ENCODE data around the gene KRTAP4-4.
"Not testable (repeated sequence)": the region's sequence is repeated elsewhere in the genome, so short reads cannot be mapped to it uniquely, and the experiment has no call there.

The KRTAP4-4 gene

GRCh38 chr17:41160648-41161047 lies at the start of gene KRTAP4-4:
TSS of gene KRTAP4-4 (minus strand) at chr17:41160748. CDS start at chr17:41160691, 57 bp downstream.
- no peak for DNase-seq

GRCh38 chr17:41199421-41200078 lies 39.0 kb upstream of the KRTAP4-4 start:
- no peak for DNase-seq

GRCh38 chr17:41196068-41196467 lies 35.5 kb upstream of the KRTAP4-4 start:
- DNase-seq, result no peak

GRCh38 chr17:41190328-41190727 lies 29.8 kb upstream of the KRTAP4-4 start:
- DNase-seq, result no peak

- not testable (repeated sequence) for DNase-seq
Measured at GRCh38 chr17:41189837-41190318, 29.3 kb upstream of the KRTAP4-4 start, which contains the start of gene KRTAP9-1. TSS of gene KRTAP9-1 (plus strand) at chr17:41189887. CDS start at chr17:41189887, 0 bp downstream.

GRCh38 chr17:41186872-41187271 lies 26.3 kb upstream of the KRTAP4-4 start:
- no peak for DNase-seq

- DNase-seq, result no peak
Measured at GRCh38 chr17:41185001-41185400, 24.5 kb upstream of the KRTAP4-4 start.

GRCh38 chr17:41184480-41184961 lies 24.0 kb upstream of the KRTAP4-4 start, which contains the start of gene KRTAP4-1:
TSS of gene KRTAP4-1 (minus strand) at chr17:41184911. CDS start at chr17:41184854, 57 bp downstream.
- no peak for DNase-seq

- DNase-seq, result no peak
Measured at GRCh38 chr17:41178843-41179616, 18.5 kb upstream of the KRTAP4-4 start.

- DNase-seq, result no peak
Measured at GRCh38 chr17:41178341-41178740, 17.8 kb upstream of the KRTAP4-4 start.

GRCh38 chr17:41177727-41178271 lies 17.3 kb upstream of the KRTAP4-4 start, which contains the start of gene KRTAP4-2:
TSS of gene KRTAP4-2 (minus strand) at chr17:41178221. CDS start at chr17:41178164, 57 bp downstream.
- DNase-seq, result no peak

- no peak for DNase-seq
Measured at GRCh38 chr17:41176744-41177387, 16.3 kb upstream of the KRTAP4-4 start.

- DNase-seq, result no peak
Measured at GRCh38 chr17:41171886-41172285, 11.3 kb upstream of the KRTAP4-4 start.

GRCh38 chr17:41168121-41168520 lies 7.6 kb upstream of the KRTAP4-4 start, which contains the start of gene KRTAP4-3:
TSS of gene KRTAP4-3 (minus strand) at chr17:41168221. CDS start at chr17:41168172, 49 bp downstream.
- DNase-seq, result no peak

GRCh38 chr17:41167561-41167960 lies 7.0 kb upstream of the KRTAP4-4 start:
- DNase-seq, result no peak

- DNase-seq, result no peak
Measured at GRCh38 chr17:41163828-41164227, 3.3 kb upstream of the KRTAP4-4 start.

GRCh38 chr17:41160190-41160589 lies 358 bp downstream of the KRTAP4-4 start:
- not testable (repeated sequence) for DNase-seq

GRCh38 chr17:41153856-41154255 lies 6.7 kb downstream of the KRTAP4-4 start:
- no peak for DNase-seq

GRCh38 chr17:41151525-41151924 lies 9.0 kb downstream of the KRTAP4-4 start:
- DNase-seq, result no peak

GRCh38 chr17:41150026-41150425 lies 10.5 kb downstream of the KRTAP4-4 start:
- no peak for DNase-seq

GRCh38 chr17:41149652-41149985 lies 10.9 kb downstream of the KRTAP4-4 start, which contains the start of gene KRTAP4-5:
TSS of gene KRTAP4-5 (minus strand) at chr17:41149825. CDS start at chr17:41149767, 58 bp downstream.
- no peak for DNase-seq

GRCh38 chr17:41148971-41149651 lies 11.4 kb downstream of the KRTAP4-4 start:
- not testable (repeated sequence) for DNase-seq

Data from NCI-H345 (cell line).